Measurements from ENCODE around the gene KLLN. TPM values are rescaled to one million over a fixed set of nuclear protein-coding genes. Genes with fewer than 3 reads are reported as not detected.

KLLN gene
- total and polyA plus RNA-seq, 2 donors (not counting 1 experiment from before 2014, with no cell fraction given) = 0.45 to 2.2 TPM

- H3K4me2 ChIP-seq (replicated peaks; ENCODE audit: low read depth, low read length, poor library complexity, severe bottlenecking) = no peak overlapping the region
- H3K79me2 ChIP-seq (ENCODE audit: control insufficient read depth, insufficient read depth, low read length) = no peaks in the 10 kb centered on the region
- H3K27ac Mint-ChIP-seq = no peak overlapping the region
Observed at GRCh38 chr10:87844837-87845623, 18.3 kb downstream of the KLLN start.

GRCh38 chr10:87843714-87844113 lies 19.6 kb downstream of the KLLN start:
- Mint-ChIP-seq H3K4me3 (no peak overlapping the region), H3K9me3 (ENCODE audit: insufficient read depth) (no peaks in the 10 kb centered on the region), H3K27me3 (no peaks in the 10 kb centered on the region), H3K27ac (no peak overlapping the region), H3K4me1 (no peaks in the 10 kb centered on the region)
- Histone ChIP-seq H3K4me1 (ENCODE audit: control insufficient read depth in 2 of 2, insufficient read depth in 2 of 2, low read length in 2 of 2) (no peaks in the 10 kb centered on the region), H3K27ac (ENCODE audit: low read length in 2 of 2) (no peak overlapping the region), H2AFZ (ENCODE audit: insufficient read depth, low read depth, low read length, poor library complexity, severe bottlenecking) (no peak overlapping the region), H3K79me2 (ENCODE audit: control insufficient read depth, insufficient read depth, low read length) (no peaks in the 10 kb centered on the region), H4K20me1 (ENCODE audit: control insufficient read depth, insufficient read depth, low read length, poor library complexity, severe bottlenecking) (no peaks in the 10 kb centered on the region), H3K27me3 (replicated peaks in 1 of 4; ENCODE audit: control extremely low read depth in 1 of 4, control insufficient read depth in 3 of 4, insufficient read depth in 4 of 4, low read length in 3 of 4) (no peaks in the 10 kb centered on the region), H3K9me3 (ENCODE audit: control extremely low read depth in 1 of 3, control insufficient read depth in 2 of 3, insufficient read depth in 1 of 3, low read length in 2 of 3) (no peaks in the 10 kb centered on the region), H3K4me2 (replicated peaks; ENCODE audit: low read depth, low read length, poor library complexity, severe bottlenecking) (no peak overlapping the region), H3K4me3 (ENCODE audit: control extremely low read depth in 1 of 5, extremely low read depth in 1 of 5, insufficient read depth in 1 of 5, low read depth in 2 of 5, low read length in 4 of 5) (no peak overlapping the region), H3K36me3 (replicated peaks in 1 of 2; ENCODE audit: control extremely low read depth in 1 of 2, control insufficient read depth in 1 of 2, extremely low read depth in 1 of 2, insufficient read depth in 2 of 2, low read length in 1 of 2) (no peaks in the 10 kb centered on the region), H3K9ac (ENCODE audit: low read length) (no peak overlapping the region)
- 100% methylated on average over 3 of the region's 4 CpGs for WGBS (ENCODE audit: insufficient coverage)
- ChIA-PET POLR2A (no interaction called here), CTCF (no interaction called here)
- intact Hi-C loops (cut with micrococcal nuclease) = no loop called here
- ATAC-seq (ENCODE audit: low read depth) (no peak), DNase-seq (no peak)
- TF ChIP-seq EZH2 (IDR thresholded peaks at IDR 0.05; ENCODE audit: borderline replicate concordance, insufficient read depth, low read depth, low read length, poor library complexity, severe bottlenecking) (no peak), CTCF (IDR thresholded peaks at IDR 0.05) (no peak)

More at GRCh38 chr10:87844837-87845623, 18.3 kb downstream of the KLLN start:
- no peaks in the 10 kb centered on the region for H3K36me3 ChIP-seq (replicated peaks in 1 of 2; ENCODE audit: control extremely low read depth in 1 of 2, control insufficient read depth in 1 of 2, extremely low read depth in 1 of 2, insufficient read depth in 2 of 2, low read length in 1 of 2)
- intact Hi-C loops (cut with micrococcal nuclease) = no loop called here
- ATAC-seq (ENCODE audit: low read depth) (no peak), DNase-seq (no peak)
- H3K9me3 Mint-ChIP-seq (ENCODE audit: insufficient read depth) = no peaks in the 10 kb centered on the region
- no peak overlapping the region for H3K27ac ChIP-seq (ENCODE audit: low read length in 2 of 2)
- no peaks in the 10 kb centered on the region for H4K20me1 ChIP-seq (ENCODE audit: control insufficient read depth, insufficient read depth, low read length, poor library complexity, severe bottlenecking)
- H3K9ac ChIP-seq (ENCODE audit: low read length) = no peak overlapping the region
- no peaks in the 10 kb centered on the region for H3K27me3 ChIP-seq (replicated peaks in 1 of 4; ENCODE audit: control extremely low read depth in 1 of 4, control insufficient read depth in 3 of 4, insufficient read depth in 4 of 4, low read length in 3 of 4)
- no peak overlapping the region for H2AFZ ChIP-seq (ENCODE audit: insufficient read depth, low read depth, low read length, poor library complexity, severe bottlenecking)
- no peaks in the 10 kb centered on the region for H3K4me1 ChIP-seq (ENCODE audit: control insufficient read depth in 2 of 2, insufficient read depth in 2 of 2, low read length in 2 of 2)
- H3K4me1 Mint-ChIP-seq = no peaks in the 10 kb centered on the region
- no peak overlapping the region for H3K4me3 Mint-ChIP-seq
- no peaks in the 10 kb centered on the region for H3K27me3 Mint-ChIP-seq
- H3K9me3 ChIP-seq (ENCODE audit: control extremely low read depth in 1 of 3, control insufficient read depth in 2 of 3, insufficient read depth in 1 of 3, low read length in 2 of 3) = no peaks in the 10 kb centered on the region
- no peak overlapping the region for H3K4me3 ChIP-seq (ENCODE audit: control extremely low read depth in 1 of 5, extremely low read depth in 1 of 5, insufficient read depth in 1 of 5, low read depth in 2 of 5, low read length in 4 of 5)
- no peak for TF ChIP-seq EZH2 (IDR thresholded peaks at IDR 0.05; ENCODE audit: borderline replicate concordance, insufficient read depth, low read depth, low read length, poor library complexity, severe bottlenecking)
- WGBS (ENCODE audit: insufficient coverage) = no CpG with 5 or more reads among the region's 1 CpG
- POLR2A ChIA-PET = no interaction called here
- CTCF ChIA-PET = interaction anchor here (1.0 to 9.0 kb wide), 3 partner anchors 14 to 709 kb away, joined by 3 to 117 read pairs (median 4); no protein-coding TSS in a partner anchor

Measured in B cell (primary cell).